ENCODE results near the gene CFAP74. TPM values are rescaled to one million over a fixed set of nuclear protein-coding genes. Genes with fewer than 3 reads are reported as not detected.

CFAP74 gene
- total and polyA plus RNA-seq, 11 donors, result 0.03 to 0.33 (median 0.07) TPM; not detected in 8

DNA sequence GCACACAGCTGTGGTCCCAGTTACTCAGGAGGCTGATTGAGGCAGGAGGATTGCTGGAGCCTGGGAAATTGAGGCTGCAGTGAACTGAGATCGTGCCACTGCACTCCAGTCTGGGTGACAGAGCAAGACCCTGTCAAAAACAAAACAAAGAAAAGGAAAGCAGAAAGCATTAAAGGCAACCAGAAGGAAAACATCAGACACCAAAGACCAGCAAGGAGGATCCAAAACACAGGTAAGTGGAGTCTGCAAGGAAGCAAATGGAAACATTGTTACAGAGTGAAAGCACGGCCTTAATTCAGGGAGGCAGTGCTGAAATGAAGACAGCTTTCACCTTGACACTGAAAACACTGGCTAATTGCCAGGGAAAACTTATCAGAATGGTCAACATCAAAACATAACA is 40.8 kb downstream of the CFAP74 start:
- Histone ChIP-seq H3K27ac (no peak overlapping the region), H3K4me3 (no peak overlapping the region), H3K9me3 (no peaks in the 10 kb centered on the region), H3K27me3 (peaks cover 0 to 70% (median 29%) of the 10 kb centered on the region in 9 donors), H3K4me1 (peaks cover 0 to 12% (median 7%) of the 10 kb centered on the region in 12 donors), H3K36me3 (no peaks in the 10 kb centered on the region)
- TF ChIP-seq, protein P1, sequence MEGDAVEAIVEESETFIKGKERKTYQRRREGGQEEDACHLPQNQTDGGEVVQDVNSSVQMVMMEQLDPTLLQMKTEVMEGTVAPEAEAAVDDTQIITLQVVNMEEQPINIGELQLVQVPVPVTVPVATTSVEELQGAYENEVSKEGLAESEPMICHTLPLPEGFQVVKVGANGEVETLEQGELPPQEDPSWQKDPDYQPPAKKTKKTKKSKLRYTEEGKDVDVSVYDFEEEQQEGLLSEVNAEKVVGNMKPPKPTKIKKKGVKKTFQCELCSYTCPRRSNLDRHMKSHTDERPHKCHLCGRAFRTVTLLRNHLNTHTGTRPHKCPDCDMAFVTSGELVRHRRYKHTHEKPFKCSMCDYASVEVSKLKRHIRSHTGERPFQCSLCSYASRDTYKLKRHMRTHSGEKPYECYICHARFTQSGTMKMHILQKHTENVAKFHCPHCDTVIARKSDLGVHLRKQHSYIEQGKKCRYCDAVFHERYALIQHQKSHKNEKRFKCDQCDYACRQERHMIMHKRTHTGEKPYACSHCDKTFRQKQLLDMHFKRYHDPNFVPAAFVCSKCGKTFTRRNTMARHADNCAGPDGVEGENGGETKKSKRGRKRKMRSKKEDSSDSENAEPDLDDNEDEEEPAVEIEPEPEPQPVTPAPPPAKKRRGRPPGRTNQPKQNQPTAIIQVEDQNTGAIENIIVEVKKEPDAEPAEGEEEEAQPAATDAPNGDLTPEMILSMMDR (IDR thresholded peaks at IDR 0.05), result no peak
- TF ChIP-seq POLR2A (IDR thresholded peaks at IDR 0.05), result no peak
- 74 to 80% (median 77%) methylated on average over 2 of the region's 2 CpGs for WGBS, 4 donors
- ATAC-seq (no peak), DNase-seq (no peak)
- intact Hi-C loops (cut with DNase I), result loop anchor here in 1 of 10 donors (5.0 kb wide), 1 partner anchor 80 kb away; no protein-coding TSS in a partner anchor

DNA sequence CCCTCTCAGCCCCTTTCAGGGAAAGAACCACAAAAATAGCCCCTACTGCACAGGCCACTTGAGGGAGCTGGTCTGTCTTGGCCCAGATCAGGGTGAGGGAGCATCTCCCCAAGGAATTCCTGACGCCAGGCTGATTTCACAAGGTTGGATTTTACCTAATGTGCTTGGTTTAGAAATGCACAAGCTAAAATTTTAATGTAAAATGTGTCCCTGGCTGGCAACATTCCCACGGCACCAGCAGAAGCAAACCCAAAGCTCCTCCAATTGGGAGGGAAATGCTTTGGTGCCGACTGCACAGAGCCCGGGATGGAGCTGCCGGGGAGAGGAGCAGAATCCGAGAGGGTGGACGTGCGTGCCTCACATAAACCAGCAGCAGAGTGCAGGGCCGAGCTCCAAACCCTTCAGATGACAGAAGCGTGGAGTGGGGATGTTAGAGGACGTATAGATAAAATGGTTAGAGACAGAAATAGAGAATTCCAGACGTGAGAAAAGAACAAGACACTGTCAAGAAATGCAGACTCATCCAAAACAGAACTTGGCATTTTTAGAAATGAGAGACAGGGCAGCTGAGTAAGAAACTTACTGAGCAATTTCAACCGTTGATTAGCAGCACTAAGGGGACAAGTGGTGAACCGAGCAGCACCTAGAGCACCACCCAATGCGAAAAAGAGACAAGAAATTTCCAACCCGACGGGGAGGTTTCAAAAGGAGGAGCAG is 42.9 kb downstream of the CFAP74 start:
- no peak overlapping the region for H3K27ac ChIP-seq
- no peaks in the 10 kb centered on the region for H3K36me3 ChIP-seq
- intact Hi-C loops (cut with DNase I), result loop anchor here in 7 of 10 donors (1.0 to 5.0 kb wide), 3 partner anchors 82 to 84 kb away; no protein-coding TSS in a partner anchor
- H3K4me3 ChIP-seq, result no peak overlapping the region
- DNase-seq (no peak), ATAC-seq (no peak)
- H3K4me1 ChIP-seq, result peaks cover 0 to 12% (median 7%) of the 10 kb centered on the region in 12 donors
- H3K27me3 ChIP-seq, result peaks cover 0 to 56% (median 19%) of the 10 kb centered on the region in 9 donors
- WGBS, 4 donors, result 38 to 44% (median 40%) methylated on average over 17 of the region's 17 CpGs
- TF ChIP-seq, protein P1 (IDR thresholded peaks at IDR 0.05), result no peak
- TF ChIP-seq POLR2A (IDR thresholded peaks at IDR 0.05), result no peak
- H3K9me3 ChIP-seq, result no peaks in the 10 kb centered on the region

DNA sequence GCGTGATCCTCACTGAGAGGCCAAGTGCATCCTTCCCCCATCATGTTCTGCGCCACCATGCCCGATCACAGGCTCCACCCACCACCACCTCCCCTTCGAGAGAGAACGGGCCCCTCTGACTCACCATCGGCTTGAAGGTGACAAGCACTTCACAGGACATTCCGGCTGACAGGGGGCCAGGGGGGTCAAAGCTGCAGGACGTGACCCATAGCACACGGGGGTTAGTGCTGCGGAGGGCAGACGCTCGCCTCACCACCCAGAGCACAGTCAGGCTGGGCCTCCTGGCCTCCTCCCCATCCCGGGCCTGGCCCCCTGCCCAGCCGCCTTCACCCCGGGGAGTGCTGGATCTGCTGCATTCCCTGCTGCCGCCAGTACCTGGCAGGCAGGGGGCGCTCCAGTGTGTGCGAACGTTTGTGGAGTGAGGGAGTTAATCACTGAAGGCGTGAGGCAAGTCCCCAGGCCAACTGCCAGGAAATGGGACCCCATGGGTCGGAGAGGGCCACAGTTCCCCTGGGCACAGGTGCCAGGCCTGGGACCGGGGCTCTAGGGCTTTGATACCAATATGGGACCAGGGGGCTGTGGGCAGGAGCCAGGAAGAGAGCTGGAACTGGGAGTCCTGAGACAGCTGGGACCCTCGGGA is 43.6 kb downstream of the CFAP74 start:
- H3K27ac ChIP-seq, result no peak overlapping the region
- no peaks in the 10 kb centered on the region for H3K9me3 ChIP-seq
- intact Hi-C loops (cut with DNase I), result loop anchor here (1.0 to 5.0 kb wide), 4 partner anchors 82 to 87 kb away; no protein-coding TSS in a partner anchor
- peak; percentile 83 to 91 (median 86) for DNase-seq
- peak overlapping the region in 5 of 12 donors; percentile 9 to 19 (median 10) for H3K4me3 ChIP-seq
- peak; percentile 71 to 95 (median 90) for ATAC-seq
- peaks cover 0 to 12% (median 7%) of the 10 kb centered on the region in 12 donors for H3K4me1 ChIP-seq
- peaks cover 0 to 51% (median 16%) of the 10 kb centered on the region in 9 donors for H3K27me3 ChIP-seq
- 5 to 9% (median 6%) methylated on average over 16 to 23 of the region's 23 CpGs for WGBS, 4 donors
- no peaks in the 10 kb centered on the region for H3K36me3 ChIP-seq
- no peak for TF ChIP-seq POLR2A (IDR thresholded peaks at IDR 0.05)
- TF ChIP-seq, protein P1 (IDR thresholded peaks at IDR 0.05), result peak; percentile 64 to 88 (median 80)

DNA sequence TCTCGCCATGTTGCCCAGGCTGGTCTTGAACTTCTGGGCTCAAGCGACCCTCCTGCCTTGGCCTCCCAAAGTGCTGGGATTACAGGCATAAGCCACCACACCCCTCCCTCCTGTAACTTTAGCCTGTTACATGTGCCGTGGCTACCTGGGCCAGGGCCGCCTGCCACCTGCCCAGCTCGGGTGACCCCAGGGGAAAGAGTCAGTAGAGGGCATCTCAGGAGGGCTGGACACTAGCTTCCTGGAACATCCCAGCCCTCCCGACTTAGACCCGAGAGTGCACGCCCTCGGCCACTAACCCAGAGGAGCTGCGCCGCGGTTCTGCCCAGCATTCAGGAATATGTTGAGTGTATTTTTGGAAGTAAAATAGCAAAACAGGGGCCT is 44.1 kb downstream of the CFAP74 start:
- peak overlapping the region in 1 of 12 donors; percentile 19 for H3K4me3 ChIP-seq
- no peak overlapping the region for H3K27ac ChIP-seq
- intact Hi-C loops (cut with DNase I), result loop anchor here in 3 of 10 donors (2.0 to 5.0 kb wide), 2 partner anchors 85 to 88 kb away; no protein-coding TSS in a partner anchor
- TF ChIP-seq POLR2A (IDR thresholded peaks at IDR 0.05), result no peak
- TF ChIP-seq, protein P1 (IDR thresholded peaks at IDR 0.05), result no peak
- no peaks in the 10 kb centered on the region for H3K36me3 ChIP-seq
- WGBS, 4 donors, result 64 to 79% (median 74%) methylated on average over 12 of the region's 12 CpGs
- ATAC-seq (no peak), DNase-seq (no peak)
- H3K4me1 ChIP-seq, result peaks cover 0 to 12% (median 7%) of the 10 kb centered on the region in 12 donors
- H3K27me3 ChIP-seq, result peaks cover 0 to 46% (median 16%) of the 10 kb centered on the region in 9 donors
- H3K9me3 ChIP-seq, result no peaks in the 10 kb centered on the region

Measured in heart left ventricle (tissue), 16 donors.